HEK293 (cell line): Measurements from ENCODE around the gene RABGEF1.

Experiments used
- BCL6B ChIP-seq: fragments of 450-650 bp; formaldehyde crosslinking; IDR thresholded peaks from 2 replicates; pipeline ENCODE4 v1.5.1; 2017; ENCODE audit warnings: missing biosample characterization, missing genetic modification characterization
- INSM2 ChIP-seq: fragments of 450-650 bp; formaldehyde crosslinking; IDR thresholded peaks from 2 replicates; pipeline ENCODE4 v1.5.1; 2016; ENCODE audit warnings: missing biosample characterization, missing genetic modification characterization
- KLF9 ChIP-seq: fragments of 450-650 bp; formaldehyde crosslinking; IDR thresholded peaks from 2 replicates; pipeline ENCODE4 v1.5.1; 2016; ENCODE audit warnings: missing biosample characterization, missing genetic modification characterization, low read depth
- PATZ1 ChIP-seq: fragments of 450-650 bp; formaldehyde crosslinking; IDR thresholded peaks from 2 replicates; pipeline ENCODE4 v1.5.1; 2016; ENCODE audit warnings: missing biosample characterization, missing genetic modification characterization
- SALL2 ChIP-seq: fragments of 450-650 bp; formaldehyde crosslinking; IDR thresholded peaks from 2 replicates; pipeline ENCODE4 v1.5.0; 2017; ENCODE audit warnings: missing biosample characterization, mild to moderate bottlenecking, missing genetic modification characterization, borderline replicate concordance
- SCRT2 ChIP-seq: fragments of 450-650 bp; formaldehyde crosslinking; IDR thresholded peaks from 2 replicates; pipeline ENCODE4 v1.5.1; 2016; ENCODE audit warnings: missing biosample characterization, missing genetic modification characterization
- ZBTB10 ChIP-seq: fragments of 450-650 bp; formaldehyde crosslinking; IDR thresholded peaks from 2 replicates; pipeline ENCODE4 v1.5.1; 2016; ENCODE audit warnings: missing biosample characterization, missing genetic modification characterization
- ZBTB17 ChIP-seq: fragments of 450-650 bp; formaldehyde crosslinking; IDR thresholded peaks from 2 replicates; pipeline ENCODE4 v1.5.1; 2016; ENCODE audit warnings: missing biosample characterization, missing genetic modification characterization
- ZNF133 ChIP-seq: fragments of 450-650 bp; formaldehyde crosslinking; IDR thresholded peaks from 2 replicates; pipeline ENCODE4 v1.5.1; 2016; ENCODE audit warnings: missing biosample characterization, missing genetic modification characterization
- ZNF2 ChIP-seq: fragments of 450-650 bp; formaldehyde crosslinking; IDR thresholded peaks from 2 replicates; pipeline ENCODE4 v1.5.1; 2016; ENCODE audit warnings: missing biosample characterization, missing genetic modification characterization
- ZNF214 ChIP-seq: fragments of 450-650 bp; formaldehyde crosslinking; IDR thresholded peaks from 2 replicates; pipeline ENCODE4 v1.5.1; 2017; ENCODE audit warnings: missing biosample characterization, mild to moderate bottlenecking, missing genetic modification characterization, borderline replicate concordance
- ZNF24 ChIP-seq: fragments of 450-650 bp; formaldehyde crosslinking; IDR thresholded peaks from 2 replicates; pipeline ENCODE4 v1.5.1; 2016; ENCODE audit warnings: missing biosample characterization, missing genetic modification characterization
- ZNF26 ChIP-seq: fragments of 450-650 bp; formaldehyde crosslinking; IDR thresholded peaks from 2 replicates; pipeline ENCODE4 v1.5.1; 2016; ENCODE audit warnings: missing biosample characterization, missing genetic modification characterization
- ZNF280C ChIP-seq: fragments of 450-650 bp; formaldehyde crosslinking; IDR thresholded peaks from 2 replicates; pipeline ENCODE4 v1.5.1; 2016; ENCODE audit warnings: missing biosample characterization, missing genetic modification characterization
- ZNF391 ChIP-seq: fragments of 450-650 bp; formaldehyde crosslinking; IDR thresholded peaks from 2 replicates; pipeline ENCODE4 v1.5.1; 2016; ENCODE audit warnings: low read depth, missing biosample characterization, missing genetic modification characterization, borderline replicate concordance
- ZNF404 ChIP-seq: fragments of 450-650 bp; formaldehyde crosslinking; IDR thresholded peaks from 2 replicates; pipeline ENCODE4 v1.5.1; 2017; ENCODE audit warnings: missing biosample characterization, missing genetic modification characterization
- ZNF488 ChIP-seq: fragments of 450-650 bp; formaldehyde crosslinking; IDR thresholded peaks from 2 replicates; pipeline ENCODE4 v1.5.1; 2016; ENCODE audit warnings: missing biosample characterization, missing genetic modification characterization
- ZNF544 ChIP-seq: fragments of 450-650 bp; formaldehyde crosslinking; IDR thresholded peaks from 2 replicates; pipeline ENCODE4 v1.5.0; 2017; ENCODE audit warnings: missing biosample characterization, missing genetic modification characterization
- ZNF585B ChIP-seq: fragments of 450-650 bp; formaldehyde crosslinking; IDR thresholded peaks from 2 replicates; pipeline ENCODE4 v1.5.1; 2016; ENCODE audit warnings: missing biosample characterization, missing genetic modification characterization
- ZNF639 ChIP-seq: fragments of 450-650 bp; formaldehyde crosslinking; IDR thresholded peaks from 2 replicates; pipeline ENCODE4 v1.5.1; 2016; ENCODE audit warnings: missing biosample characterization, missing genetic modification characterization
- ZNF654 ChIP-seq: fragments of 450-650 bp; formaldehyde crosslinking; IDR thresholded peaks from 2 replicates; pipeline ENCODE4 v1.5.1; 2016; ENCODE audit warnings: low read depth, missing biosample characterization, missing genetic modification characterization
- ZNF830 ChIP-seq: fragments of 450-650 bp; IDR thresholded peaks from 2 replicates; pipeline ENCODE4 v1.5.0; 2018; ENCODE audit warnings: missing biosample characterization, missing genetic modification characterization, low read depth, mild to moderate bottlenecking, moderate library complexity
- ZNF837 ChIP-seq: fragments of 450-650 bp; formaldehyde crosslinking; IDR thresholded peaks from 2 replicates; pipeline ENCODE4 v1.5.1; 2016; ENCODE audit warnings: missing biosample characterization, missing genetic modification characterization
- ZNF843 ChIP-seq: fragments of 450-650 bp; formaldehyde crosslinking; IDR thresholded peaks from 2 replicates; pipeline ENCODE4 v1.5.1; 2016; ENCODE audit warnings: missing biosample characterization, missing genetic modification characterization

RABGEF1 gene

GRCh38 chr7:66844552-66845378 lies 104.2 kb downstream of the RABGEF1 start (continued):
- no peak for TF ChIP-seq ZNF585B (tag by site-specific recombination)
- TF ChIP-seq ZNF654 (tag by site-specific recombination): no peak
- TF ChIP-seq ZNF214 (tag by site-specific recombination): no peak
- no peak for TF ChIP-seq ZNF488
- no peak for TF ChIP-seq ZNF26 (tag by site-specific recombination)
- peak; percentile 95 for TF ChIP-seq KLF9 (tag by site-specific recombination)
- TF ChIP-seq ZNF830: no peak
- no peak for TF ChIP-seq INSM2 (tag by site-specific recombination)
- TF ChIP-seq BCL6B: no peak
- no peak for TF ChIP-seq PATZ1 (tag by site-specific recombination)
- 0 out of 2 replicates have a peak, but pooled peaks have one; percentile 39 for TF ChIP-seq ZBTB17 (tag by site-specific recombination)
- TF ChIP-seq ZNF24 (tag by site-specific recombination): no peak
- TF ChIP-seq ZNF2 (tag by site-specific recombination): 0 out of 2 replicates have a peak, but pooled peaks have one; percentile 31
- no peak for TF ChIP-seq ZNF544
- no peak for TF ChIP-seq SALL2 (tag by site-specific recombination)
- TF ChIP-seq ZNF391 (tag by site-specific recombination): no peak
- TF ChIP-seq ZNF404 (tag by site-specific recombination): no peak
- no peak for TF ChIP-seq ZNF133 (tag by site-specific recombination)
- no peak for TF ChIP-seq ZNF639 (tag by site-specific recombination)
- peak; percentile 94 for TF ChIP-seq ZBTB10 (tag by site-specific recombination)
- TF ChIP-seq ZNF837 (tag by site-specific recombination): no peak
- no peak for TF ChIP-seq SCRT2 (tag by site-specific recombination)
- TF ChIP-seq ZNF280C (tag by site-specific recombination): no peak
- TF ChIP-seq ZNF843 (tag by site-specific recombination): no peak
